Neuronal stem cell (in vitro differentiated cells): ENCODE measurements around the gene TM2D1.
"Not testable (repeated sequence)": the region's sequence is repeated elsewhere in the genome, so short reads cannot be mapped to it uniquely, and the experiment has no call there.

Experiments used
- DNase-seq: peaks from one replicate; pipeline ENCODE4 v3.0.0-alpha.2; 2013; ENCODE audit warnings: low spot score
- H2AFZ ChIP-seq: one replicate; pipeline ENCODE4 v1.6.1; 2013; ENCODE audit warnings: mild to moderate bottlenecking, low read length, inconsistent platforms
- H2AK5ac ChIP-seq: 2 replicates; pipeline ENCODE4 v1.6.1; 2013; ENCODE audit warnings: low read depth, mild to moderate bottlenecking, inconsistent platforms, low read length, moderate library complexity, mixed read lengths
- H2BK120ac ChIP-seq: 2 replicates; pipeline ENCODE4 v1.6.1; 2013; ENCODE audit warnings: low read depth, mild to moderate bottlenecking, inconsistent platforms, low read length, moderate library complexity, mixed read lengths
- H2BK12ac ChIP-seq: one replicate; pipeline ENCODE4 v1.6.1; 2013; ENCODE audit warnings: low read length, inconsistent platforms
- H2BK15ac ChIP-seq: 2 replicates; pipeline ENCODE4 v1.6.1; 2013; ENCODE audit warnings: mild to moderate bottlenecking, low read length, inconsistent platforms, mixed read lengths
- H2BK5ac ChIP-seq: one replicate; pipeline ENCODE4 v1.6.1; 2013; ENCODE audit warnings: inconsistent platforms, mild to moderate bottlenecking, low read length, moderate library complexity
- H3K14ac ChIP-seq: one replicate; pipeline ENCODE4 v1.6.1; 2013; ENCODE audit warnings: low read length, inconsistent platforms
- H3K18ac ChIP-seq: 2 replicates; pipeline ENCODE4 v1.6.1; 2013; ENCODE audit warnings: low read length, inconsistent platforms
- H3K23ac ChIP-seq: 2 replicates; pipeline ENCODE4 v1.6.1; 2013; ENCODE audit warnings: low read depth, mild to moderate bottlenecking, mixed read lengths, low read length, inconsistent platforms; ENCODE audit not compliant: poor library complexity
- H3K27ac ChIP-seq: replicated peaks from 3 replicates; pipeline ENCODE4 v1.5.1; 2013; ENCODE audit warnings: low read length, inconsistent platforms
- H3K27me3 ChIP-seq, 3 experiments: 2 replicates each; pipeline ENCODE4 v1.6.1; 2013; ENCODE audit warnings: low read length in 3 of 3, mild to moderate bottlenecking in 2 of 3, inconsistent platforms in 1 of 3, low read depth in 1 of 3, mixed read lengths in 1 of 3, moderate library complexity in 1 of 3; ENCODE audit not compliant: control insufficient read depth in 3 of 3, insufficient read depth in 3 of 3
- H3K36me3 ChIP-seq, 2 donors: replicated peaks in 1 of 2; 2 replicates each; pipeline ENCODE4 v1.6.1; 2013; ENCODE audit warnings: low read length in 2 of 2; ENCODE audit not compliant: control insufficient read depth in 2 of 2, insufficient read depth in 2 of 2
- H3K4ac ChIP-seq: 2 replicates; pipeline ENCODE4 v1.6.1; 2013; ENCODE audit warnings: inconsistent platforms, mild to moderate bottlenecking, low read length, moderate library complexity
- H3K4me1 ChIP-seq, 2 donors: 1 replicate in 1 of 2; 2 replicates in 1 of 2; pipeline ENCODE4 v1.6.1; 2013; ENCODE audit warnings: low read length in 2 of 2, low read depth in 1 of 2; ENCODE audit not compliant: control insufficient read depth in 2 of 2, insufficient read depth in 1 of 2
- H3K4me2 ChIP-seq: one replicate; pipeline ENCODE4 v1.6.1; 2013; ENCODE audit warnings: mild to moderate bottlenecking, low read length, inconsistent platforms; ENCODE audit not compliant: insufficient read depth, poor library complexity, severe bottlenecking
- H3K4me3 ChIP-seq, 2 donors: 2 replicates each; pipeline ENCODE4 v1.5.1; 2013; ENCODE audit warnings: low read length in 2 of 2, mild to moderate bottlenecking in 2 of 2, inconsistent platforms in 1 of 2, moderate library complexity in 1 of 2
- H3K79me1 ChIP-seq: one replicate; pipeline ENCODE4 v1.6.1; 2013; ENCODE audit warnings: low read depth, mild to moderate bottlenecking, inconsistent platforms, low read length, moderate library complexity
- H3K9ac ChIP-seq: one replicate; pipeline ENCODE4 v1.6.1; 2013; ENCODE audit warnings: mild to moderate bottlenecking, low read depth, low read length, inconsistent platforms; ENCODE audit not compliant: poor library complexity
- H3K9me3 ChIP-seq, 2 donors: replicated peaks in 1 of 2; 2 replicates each; pipeline versions ENCODE3 to v1.6.1; 2013; ENCODE audit warnings: low read length in 2 of 2, mild to moderate bottlenecking in 2 of 2, inconsistent platforms in 1 of 2, low read depth in 1 of 2, mixed read lengths in 1 of 2, moderate library complexity in 1 of 2; ENCODE audit not compliant: control insufficient read depth in 2 of 2, insufficient read depth in 1 of 2
- H4K8ac ChIP-seq: one replicate; pipeline ENCODE4 v1.6.1; 2013; ENCODE audit warnings: low read depth, mild to moderate bottlenecking, inconsistent platforms, low read length, moderate library complexity
- H4K91ac ChIP-seq: one replicate; pipeline ENCODE4 v1.6.1; 2013; ENCODE audit warnings: low read length, low read depth, mild to moderate bottlenecking, inconsistent platforms; ENCODE audit not compliant: poor library complexity
- WGBS, 2 donors: extraction: QIAGEN DNeasy Blood & Tissue Kit; methylation state at CpG; one replicate each; pipeline ENCODE4 v1.1.7; 2013; ENCODE audit warnings: missing lambda C conversion rate in 2 of 2, mixed read lengths in 1 of 2; ENCODE audit not compliant: insufficient read length in 2 of 2, insufficient replicate concordance in 1 of 2; ENCODE audit errors: extremely low coverage in 2 of 2; 5-methylcytosine and 5-hydroxymethylcytosine counted together

Gene TM2D1

GRCh38 chr1:61718996-61719663 lies 5.8 kb downstream of the TM2D1 start:
- not testable (repeated sequence) for H2BK5ac ChIP-seq, H3K23ac ChIP-seq, H2BK120ac ChIP-seq, H3K9ac ChIP-seq, H3K18ac ChIP-seq, H4K91ac ChIP-seq, H3K79me1 ChIP-seq, H3K4me3 ChIP-seq, H3K14ac ChIP-seq, H4K8ac ChIP-seq, H2BK15ac ChIP-seq, H3K4ac ChIP-seq, H3K27ac ChIP-seq, H3K27me3 ChIP-seq, H3K4me2 ChIP-seq, H3K4me1 ChIP-seq, H3K9me3 ChIP-seq, H2AK5ac ChIP-seq, DNase-seq, H2AFZ ChIP-seq, H2BK12ac ChIP-seq
- WGBS, 2 donors, result no CpG with 5 or more reads among the region's 8 CpGs
- peaks cover 0 to 35% of the 10 kb centered on the region in 2 donors for H3K36me3 ChIP-seq

- Histone ChIP-seq H2BK15ac (no peak overlapping the region), H3K9ac (no peak overlapping the region), H3K4me2 (no peak overlapping the region), H4K91ac (no peak overlapping the region), H3K4me3 (no peak overlapping the region), H3K23ac (no peak overlapping the region), H3K4ac (no peak overlapping the region), H3K18ac (no peak overlapping the region), H2AFZ (no peak overlapping the region), H4K8ac (no peak overlapping the region), H3K9me3 (no peaks in the 10 kb centered on the region), H3K27ac (no peak overlapping the region), H2BK120ac (no peak overlapping the region), H3K4me1 (no peaks in the 10 kb centered on the region), H2BK12ac (no peak overlapping the region), H3K27me3 (no peaks in the 10 kb centered on the region), H2AK5ac (no peak overlapping the region), H2BK5ac (no peak overlapping the region), H3K14ac (no peak overlapping the region), H3K36me3 (peaks cover 2 to 44% of the 10 kb centered on the region in 2 donors), H3K79me1 (peaks cover 2% of the 10 kb centered on the region)
- no peak for DNase-seq
These were observed 13.0 kb downstream of the TM2D1 start for GRCh38 chr1:61711969-61712368.

- H3K18ac ChIP-seq, H4K8ac ChIP-seq, H3K4me3 ChIP-seq, H3K4me1 ChIP-seq, H2BK12ac ChIP-seq, DNase-seq, H3K27ac ChIP-seq, H3K79me1 ChIP-seq, H3K4ac ChIP-seq, H2AFZ ChIP-seq, H3K27me3 ChIP-seq, H3K9ac ChIP-seq, H2BK15ac ChIP-seq, H4K91ac ChIP-seq, H2BK120ac ChIP-seq, H2AK5ac ChIP-seq, H3K14ac ChIP-seq, H3K23ac ChIP-seq, H3K4me2 ChIP-seq, H3K9me3 ChIP-seq, H2BK5ac ChIP-seq: not testable (repeated sequence)
- H3K36me3 ChIP-seq, result peaks cover 2 to 44% of the 10 kb centered on the region in 2 donors
- no CpG with 5 or more reads among the region's 4 CpGs for WGBS, 2 donors
These were observed 13.7 kb downstream of the TM2D1 start for GRCh38 chr1:61711257-61711656.

- no CpG with 5 or more reads among the region's 2 CpGs for WGBS, 2 donors
- no peak overlapping the region for H2BK120ac ChIP-seq
These were observed 15.0 kb downstream of the TM2D1 start for GRCh38 chr1:61709908-61710289.

More at GRCh38 chr1:61709908-61710289, 15.0 kb downstream of the TM2D1 start:
- no peak for DNase-seq
- Histone ChIP-seq H3K27me3 (no peaks in the 10 kb centered on the region), H3K18ac (no peak overlapping the region), H3K36me3 (peaks cover 2 to 54% of the 10 kb centered on the region in 2 donors), H3K4ac (no peak overlapping the region), H2BK5ac (no peak overlapping the region), H3K14ac (no peak overlapping the region), H3K4me2 (no peak overlapping the region), H3K27ac (no peak overlapping the region), H3K23ac (no peak overlapping the region), H2BK15ac (no peak overlapping the region), H2AK5ac (no peak overlapping the region), H3K9ac (no peak overlapping the region), H3K4me1 (no peaks in the 10 kb centered on the region), H3K9me3 (no peaks in the 10 kb centered on the region), H4K91ac (no peak overlapping the region), H3K4me3 (no peak overlapping the region), H4K8ac (no peak overlapping the region), H3K79me1 (peaks cover 2% of the 10 kb centered on the region), H2AFZ (no peak overlapping the region), H2BK12ac (no peak overlapping the region)
